SK-N-SH treated with all-trans-retinoic acid at 6 μM for 48 hours (cell line): ENCODE results near the gene SNRK.

ENCODE experiments used
- GLIS3 ChIP-seq: fragments of 250-450 bp; sonication (Bioruptor Pico); IDR thresholded peaks from 2 replicates; pipeline ENCODE4 v1.5.0; 2020; ENCODE audit warnings: mild to moderate bottlenecking, moderate library complexity
- ZNF565 ChIP-seq: fragments of 450-650 bp; formaldehyde crosslinking; conservative IDR thresholded peaks from 2 replicates; pipeline ENCODE4 v1.5.0; 2020; ENCODE audit warnings: low read depth, mild to moderate bottlenecking, moderate library complexity

DNA sequence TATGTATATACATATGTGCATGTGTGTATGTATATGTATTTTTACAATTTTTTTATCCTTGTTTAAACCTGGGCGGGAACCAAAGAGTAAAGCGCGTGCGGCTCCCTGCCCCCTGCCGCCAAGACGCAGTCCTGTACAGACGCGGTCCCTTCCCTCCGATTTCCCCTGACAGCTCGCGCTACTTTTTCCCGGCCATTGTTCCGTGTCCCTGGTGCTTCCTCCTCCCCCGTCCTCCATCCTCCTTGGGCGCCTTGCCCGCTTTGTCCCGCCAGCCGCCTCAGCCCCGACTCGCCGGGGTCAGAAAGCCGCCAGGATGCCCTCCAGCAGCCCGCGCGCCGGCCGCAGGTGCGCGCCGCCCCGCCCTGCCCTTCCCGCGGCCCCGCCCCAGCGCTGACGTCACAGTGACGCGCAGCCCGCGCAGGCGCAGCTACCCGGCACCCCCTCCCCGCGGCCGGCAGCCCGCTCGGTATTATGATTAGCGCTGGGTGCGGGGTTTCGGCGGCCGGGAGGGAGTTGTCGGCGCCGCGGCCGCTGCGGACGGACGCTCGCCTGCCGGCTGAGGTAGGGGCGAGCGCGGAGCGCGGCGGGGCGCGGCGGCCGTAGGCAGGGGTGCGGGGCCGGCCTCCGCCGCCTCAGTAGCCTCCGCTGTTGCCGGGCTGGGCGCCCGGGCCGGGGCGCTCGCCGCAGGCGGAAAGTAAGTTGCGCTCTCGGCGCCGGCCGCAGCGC, at the start of gene SNRK:
- TF ChIP-seq ZNF565 (CRISPR knock-in tag) (no peak), GLIS3 (CRISPR knock-in tag) (no peak)
